IMR-90 (cell line): ENCODE data around the gene PRKCH.

ENCODE experiments used
- BHLHE40 ChIP-seq: fragments of 150-350 bp; IDR thresholded peaks from 2 replicates; pipeline ENCODE4 v1.6.1; 2016; ENCODE audit warnings: mild to moderate bottlenecking, low read depth, low read length
- CEBPB ChIP-seq: IDR thresholded peaks from 2 replicates; pipeline ENCODE4 v1.6.1; 2012; ENCODE audit warnings: low read depth, low read length, improper control_type of control experiment
- FOS ChIP-seq: fragments of 150-350 bp; IDR thresholded peaks from 2 replicates; pipeline ENCODE4 v1.6.1; 2016; ENCODE audit warnings: low read depth, low read length
- MAFK ChIP-seq: IDR thresholded peaks from 2 replicates; pipeline ENCODE4 v1.6.1; 2012; ENCODE audit warnings: low read depth, low read length, improper control_type of control experiment
- POLR2A ChIP-seq: IDR thresholded peaks from 2 replicates; pipeline ENCODE4 v1.6.1; 2012; ENCODE audit warnings: mild to moderate bottlenecking, low read depth, low read length
- RAD21 ChIP-seq: IDR thresholded peaks from 2 replicates; pipeline ENCODE4 v1.6.1; 2012; ENCODE audit warnings: low read length, improper control_type of control experiment
- TF ChIP-seq, protein P1 (sequence below): conservative IDR thresholded peaks from 2 replicates; pipeline ENCODE4 v1.5.1; 2012; ENCODE audit warnings: mild to moderate bottlenecking, low read depth, low read length, improper control_type of control experiment

DNA sequence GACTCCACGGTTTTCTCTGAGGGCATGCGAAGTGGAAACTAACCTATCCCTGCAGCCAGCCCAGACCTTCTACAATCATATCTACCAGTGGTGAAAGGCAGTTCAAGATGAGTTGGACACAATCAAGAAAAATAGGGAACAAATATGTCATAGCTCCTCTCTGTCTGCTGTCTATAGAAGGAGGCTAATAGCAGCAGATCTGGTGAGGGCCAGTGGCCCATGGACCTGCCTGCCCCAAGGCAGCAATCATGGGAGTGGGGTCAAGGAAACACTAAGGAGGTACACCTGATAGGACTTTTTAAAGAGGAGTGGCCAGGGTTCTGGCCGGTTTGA, 149.5 kb downstream of the PRKCH start:
- peak; percentile 43; the same call in 1 of the 2 replicates for TF ChIP-seq POLR2A
- no peak for TF ChIP-seq CEBPB
- no peak for TF ChIP-seq RAD21
- TF ChIP-seq BHLHE40 = no peak
- TF ChIP-seq, protein P1, sequence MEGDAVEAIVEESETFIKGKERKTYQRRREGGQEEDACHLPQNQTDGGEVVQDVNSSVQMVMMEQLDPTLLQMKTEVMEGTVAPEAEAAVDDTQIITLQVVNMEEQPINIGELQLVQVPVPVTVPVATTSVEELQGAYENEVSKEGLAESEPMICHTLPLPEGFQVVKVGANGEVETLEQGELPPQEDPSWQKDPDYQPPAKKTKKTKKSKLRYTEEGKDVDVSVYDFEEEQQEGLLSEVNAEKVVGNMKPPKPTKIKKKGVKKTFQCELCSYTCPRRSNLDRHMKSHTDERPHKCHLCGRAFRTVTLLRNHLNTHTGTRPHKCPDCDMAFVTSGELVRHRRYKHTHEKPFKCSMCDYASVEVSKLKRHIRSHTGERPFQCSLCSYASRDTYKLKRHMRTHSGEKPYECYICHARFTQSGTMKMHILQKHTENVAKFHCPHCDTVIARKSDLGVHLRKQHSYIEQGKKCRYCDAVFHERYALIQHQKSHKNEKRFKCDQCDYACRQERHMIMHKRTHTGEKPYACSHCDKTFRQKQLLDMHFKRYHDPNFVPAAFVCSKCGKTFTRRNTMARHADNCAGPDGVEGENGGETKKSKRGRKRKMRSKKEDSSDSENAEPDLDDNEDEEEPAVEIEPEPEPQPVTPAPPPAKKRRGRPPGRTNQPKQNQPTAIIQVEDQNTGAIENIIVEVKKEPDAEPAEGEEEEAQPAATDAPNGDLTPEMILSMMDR = no peak
- no peak for TF ChIP-seq FOS
- TF ChIP-seq MAFK = no peak
